ENCODE measurements around the gene NT5DC1. TPM values are rescaled to one million over a fixed set of nuclear protein-coding genes. Genes with fewer than 3 reads are reported as not detected.
A peak's percentile ranks its signal among the peaks of the same experiment; 100 is the strongest.

The NT5DC1 gene
- total RNA-seq, 1 donor from 2014 or later: 29.7 TPM

- H3K4me1 Mint-ChIP-seq (ENCODE audit: low read depth, unreplicated experiment): peaks cover 21% of the 10 kb centered on the region
- H3K9me3 ChIP-seq (ENCODE audit: insufficient read depth, low read depth, low read length): no peaks in the 10 kb centered on the region
- no peaks in the 10 kb centered on the region for H3K36me3 ChIP-seq (ENCODE audit: insufficient read depth, low read length)
- peak; percentile 96 for FAIRE-seq
- H3K27me3 Mint-ChIP-seq (ENCODE audit: low read depth, unreplicated experiment): no peaks in the 10 kb centered on the region
- DNase-seq (ENCODE audit: low read depth): peak; percentile 96
- H3K4me3 Mint-ChIP-seq (ENCODE audit: unreplicated experiment): peak overlapping the region; percentile 4
- H4K20me1 ChIP-seq (ENCODE audit: insufficient read depth, low read length): no peaks in the 10 kb centered on the region
- peak overlapping the region; percentile 35 for H3K27ac ChIP-seq (ENCODE audit: low read depth, low read length)
- H3K4me3 ChIP-seq (ENCODE audit: insufficient read depth, low read depth, low read length): no peak overlapping the region
- H3K9ac ChIP-seq (ENCODE audit: low read length): peak overlapping the region; percentile 25
- no peaks in the 10 kb centered on the region for H3K79me2 ChIP-seq (ENCODE audit: insufficient read depth, low read length)
- no peaks in the 10 kb centered on the region for H3K27me3 ChIP-seq (ENCODE audit: insufficient read depth, low read length)
- H3K36me3 Mint-ChIP-seq (ENCODE audit: low read depth, unreplicated experiment): no peaks in the 10 kb centered on the region
- H3K9me3 Mint-ChIP-seq (ENCODE audit: unreplicated experiment): no peaks in the 10 kb centered on the region
- H3K4me2 ChIP-seq (ENCODE audit: low read length): peak overlapping the region; percentile 52
- peaks cover 17% of the 10 kb centered on the region for H3K4me1 ChIP-seq (ENCODE audit: insufficient read depth, low read length)
- H3K27ac Mint-ChIP-seq (ENCODE audit: unreplicated experiment): peak overlapping the region; percentile 42
- no peak overlapping the region for H2AFZ ChIP-seq (ENCODE audit: low read depth, low read length)
- TF ChIP-seq CTCF (IDR thresholded peaks at IDR 0.05; ENCODE audit: insufficient read depth, low read depth, low read length) (no peak), EZH2 (IDR thresholded peaks at IDR 0.05; ENCODE audit: insufficient read depth, low read length) (no peak)
Measured at GRCh38 chr6:116144605-116145004, 44.0 kb downstream of the NT5DC1 start.

- TF ChIP-seq CTCF (IDR thresholded peaks at IDR 0.05; ENCODE audit: insufficient read depth, low read depth, low read length) (no peak), EZH2 (IDR thresholded peaks at IDR 0.05; ENCODE audit: insufficient read depth, low read length) (no peak)
- FAIRE-seq: no peak
- Mint-ChIP-seq H3K27ac (ENCODE audit: unreplicated experiment) (peak overlapping the region; percentile 26), H3K36me3 (ENCODE audit: low read depth, unreplicated experiment) (no peaks in the 10 kb centered on the region), H3K27me3 (ENCODE audit: low read depth, unreplicated experiment) (no peaks in the 10 kb centered on the region), H3K4me3 (ENCODE audit: unreplicated experiment) (no peak overlapping the region), H3K9me3 (ENCODE audit: unreplicated experiment) (no peaks in the 10 kb centered on the region), H3K4me1 (ENCODE audit: low read depth, unreplicated experiment) (peaks cover 21% of the 10 kb centered on the region)
- Histone ChIP-seq H3K4me2 (ENCODE audit: low read length) (no peak overlapping the region), H3K9me3 (ENCODE audit: insufficient read depth, low read depth, low read length) (no peaks in the 10 kb centered on the region), H2AFZ (ENCODE audit: low read depth, low read length) (no peak overlapping the region), H3K4me1 (ENCODE audit: insufficient read depth, low read length) (peaks cover 17% of the 10 kb centered on the region), H4K20me1 (ENCODE audit: insufficient read depth, low read length) (no peaks in the 10 kb centered on the region), H3K79me2 (ENCODE audit: insufficient read depth, low read length) (no peaks in the 10 kb centered on the region), H3K27ac (ENCODE audit: low read depth, low read length) (peak overlapping the region; percentile 4), H3K4me3 (ENCODE audit: insufficient read depth, low read depth, low read length) (no peak overlapping the region), H3K9ac (ENCODE audit: low read length) (no peak overlapping the region), H3K27me3 (ENCODE audit: insufficient read depth, low read length) (no peaks in the 10 kb centered on the region), H3K36me3 (ENCODE audit: insufficient read depth, low read length) (no peaks in the 10 kb centered on the region)
- peak; percentile 47 for DNase-seq (ENCODE audit: low read depth)
Measured at GRCh38 chr6:116145803-116146675, 45.4 kb downstream of the NT5DC1 start.

- Mint-ChIP-seq H3K4me3 (ENCODE audit: unreplicated experiment) (no peak overlapping the region), H3K27ac (ENCODE audit: unreplicated experiment) (no peak overlapping the region), H3K27me3 (ENCODE audit: low read depth, unreplicated experiment) (no peaks in the 10 kb centered on the region), H3K9me3 (ENCODE audit: unreplicated experiment) (no peaks in the 10 kb centered on the region), H3K4me1 (ENCODE audit: low read depth, unreplicated experiment) (no peaks in the 10 kb centered on the region), H3K36me3 (ENCODE audit: low read depth, unreplicated experiment) (no peaks in the 10 kb centered on the region)
- Histone ChIP-seq H3K4me3 (ENCODE audit: insufficient read depth, low read depth, low read length) (no peak overlapping the region), H3K27me3 (ENCODE audit: insufficient read depth, low read length) (no peaks in the 10 kb centered on the region), H3K27ac (ENCODE audit: low read depth, low read length) (no peak overlapping the region), H3K9ac (ENCODE audit: low read length) (no peak overlapping the region), H2AFZ (ENCODE audit: low read depth, low read length) (no peak overlapping the region), H3K9me3 (ENCODE audit: insufficient read depth, low read depth, low read length) (no peaks in the 10 kb centered on the region), H4K20me1 (ENCODE audit: insufficient read depth, low read length) (no peaks in the 10 kb centered on the region), H3K4me1 (ENCODE audit: insufficient read depth, low read length) (no peaks in the 10 kb centered on the region), H3K4me2 (ENCODE audit: low read length) (no peak overlapping the region), H3K36me3 (ENCODE audit: insufficient read depth, low read length) (no peaks in the 10 kb centered on the region), H3K79me2 (ENCODE audit: insufficient read depth, low read length) (no peaks in the 10 kb centered on the region)
- FAIRE-seq (no peak), DNase-seq (ENCODE audit: low read depth) (no peak)
- no peak for TF ChIP-seq EZH2 (IDR thresholded peaks at IDR 0.05; ENCODE audit: insufficient read depth, low read length)
Measured at GRCh38 chr6:116152620-116153019, 52.0 kb downstream of the NT5DC1 start.

All from astrocyte (in vitro differentiated cells and primary cell).